GM10847 (cell line): Measurements from ENCODE around the gene NPIPB6.
"Not testable (repeated sequence)": the region's sequence is repeated elsewhere in the genome, so short reads cannot be mapped to it uniquely, and the experiment has no call there.

Source experiments
- POLR2A ChIP-seq: IDR thresholded peaks from 2 replicates; pipeline ENCODE4 v1.6.1; 2011; ENCODE audit not compliant: insufficient read length; ENCODE audit errors: extremely low read depth

NPIPB6 gene

DNA sequence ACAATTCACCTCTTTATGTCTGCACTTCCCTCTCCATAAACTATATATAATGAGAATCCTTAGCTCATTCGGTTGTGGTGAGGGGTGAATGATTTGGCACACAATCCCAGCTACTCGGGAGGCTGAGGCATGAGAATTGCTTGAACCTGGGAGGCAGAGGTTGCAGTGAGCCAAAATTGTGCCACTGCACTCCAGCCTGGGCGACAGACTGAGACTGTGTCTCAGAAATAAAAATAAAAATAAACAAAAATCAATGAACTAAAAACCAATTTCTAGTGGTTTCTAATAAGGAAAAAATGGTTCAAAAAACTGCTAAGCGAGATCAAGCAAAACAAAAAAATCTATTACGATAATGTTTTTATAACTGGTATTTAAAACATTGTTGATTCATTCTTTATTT, at the start of gene NPIPB6:
Gene NPIPB6, minus strand, starts transcription at position 101 of the 400 bp plus-strand sequence. CDS start 686 bp downstream, outside the sequence.
- TF ChIP-seq POLR2A = not testable (repeated sequence)

DNA sequence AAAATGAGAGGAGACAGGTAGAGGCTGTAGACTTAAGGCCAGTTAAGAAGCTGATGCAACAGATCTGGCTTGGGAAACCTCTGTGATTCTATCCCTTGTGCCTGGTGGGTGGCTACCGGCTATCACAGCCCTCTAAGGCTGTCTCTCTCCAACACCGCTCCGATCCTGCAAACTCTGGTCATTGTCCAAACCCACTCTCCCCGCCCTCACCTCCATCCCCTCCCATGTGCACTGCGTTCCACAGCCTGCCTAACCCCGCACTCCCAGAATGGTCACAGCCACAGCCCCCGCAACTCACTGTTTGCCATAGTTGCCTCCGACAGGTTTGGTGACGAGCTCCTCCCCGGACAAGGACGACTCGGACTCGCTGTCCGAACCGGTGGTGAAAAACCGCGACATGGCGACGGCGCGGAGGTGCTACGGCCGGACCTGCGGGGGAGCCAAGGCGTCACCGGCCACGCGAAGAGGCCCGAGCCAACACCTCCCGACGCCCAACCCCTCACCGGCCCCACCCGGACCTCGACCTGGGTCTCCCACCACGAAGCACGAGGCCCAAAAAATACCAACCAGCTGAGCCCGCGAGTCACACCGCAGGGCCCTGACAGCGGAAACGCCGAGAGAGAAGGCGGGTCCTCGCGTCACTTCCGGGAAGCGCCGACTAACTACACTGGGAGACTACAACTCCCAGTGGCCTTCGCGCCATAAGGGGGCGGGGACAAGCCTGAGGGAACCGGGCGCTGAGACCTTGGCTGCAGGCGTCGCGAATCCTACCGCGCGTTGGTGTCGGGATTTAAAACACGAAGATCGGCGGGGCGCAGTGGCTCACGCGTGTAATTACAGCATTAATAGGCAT, 40.1 kb upstream of the NPIPB6 start, which contains the start of gene EIF3CL:
Gene EIF3CL, minus strand, starts transcription at position 622 of the 853 bp plus-strand sequence. Its CDS starts 223 bp downstream, at position 399.
- TF ChIP-seq POLR2A = not testable (repeated sequence)

DNA sequence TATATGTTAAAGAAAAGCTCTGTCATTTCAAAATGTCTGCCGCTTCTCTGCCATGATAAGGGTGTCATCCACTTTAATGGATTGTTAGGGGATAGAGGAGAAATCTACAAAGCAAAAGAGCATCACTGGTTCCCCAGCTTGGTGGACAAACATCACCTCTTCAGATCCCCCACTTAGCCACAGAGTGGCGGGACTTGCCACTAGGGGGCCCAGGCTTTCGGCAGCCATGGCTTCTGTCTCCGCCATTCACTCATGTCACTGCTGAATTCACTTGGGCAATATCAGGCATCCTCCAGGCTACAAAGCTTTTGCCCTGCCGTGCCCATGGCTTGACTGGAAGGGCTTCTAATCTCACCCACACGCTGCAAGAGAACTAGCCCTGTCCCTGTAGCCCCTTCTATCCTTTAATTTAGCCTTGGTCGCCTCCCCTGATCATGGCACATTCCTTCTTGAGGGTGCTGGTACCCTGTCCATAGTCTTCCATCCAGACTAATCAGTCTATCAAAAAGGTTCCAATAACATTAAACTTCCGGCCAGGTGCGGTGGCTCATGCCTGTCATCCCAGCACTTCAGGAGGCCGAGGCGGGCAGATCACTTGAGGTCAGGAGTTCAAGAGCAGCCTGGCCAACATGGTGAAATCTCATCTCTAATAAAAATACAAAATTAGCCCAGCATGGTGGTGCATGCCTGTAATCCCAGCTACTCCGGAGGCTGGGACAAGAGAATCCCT, 36.3 kb downstream of the NPIPB6 start:
- no peak for TF ChIP-seq POLR2A

DNA sequence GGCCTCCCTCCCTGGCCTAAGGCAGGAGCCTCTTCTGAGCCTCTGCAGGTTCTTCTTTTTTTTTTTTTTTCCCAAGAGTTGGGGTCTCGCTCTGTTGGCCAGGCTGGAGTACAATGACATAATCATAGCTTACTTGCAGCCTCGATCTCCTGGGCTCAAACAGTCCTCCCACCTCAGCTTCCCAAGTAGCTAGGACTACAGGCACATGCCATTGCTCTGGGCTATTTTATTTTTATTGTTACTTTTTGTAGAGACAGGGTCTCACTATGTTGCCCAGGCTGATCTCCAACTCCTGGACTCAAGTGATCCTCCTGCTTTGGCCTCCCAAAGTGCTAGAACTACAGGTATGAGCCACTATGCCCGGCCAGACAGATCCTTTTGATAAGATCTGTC, 38.4 kb downstream of the NPIPB6 start:
- no peak for TF ChIP-seq POLR2A

DNA sequence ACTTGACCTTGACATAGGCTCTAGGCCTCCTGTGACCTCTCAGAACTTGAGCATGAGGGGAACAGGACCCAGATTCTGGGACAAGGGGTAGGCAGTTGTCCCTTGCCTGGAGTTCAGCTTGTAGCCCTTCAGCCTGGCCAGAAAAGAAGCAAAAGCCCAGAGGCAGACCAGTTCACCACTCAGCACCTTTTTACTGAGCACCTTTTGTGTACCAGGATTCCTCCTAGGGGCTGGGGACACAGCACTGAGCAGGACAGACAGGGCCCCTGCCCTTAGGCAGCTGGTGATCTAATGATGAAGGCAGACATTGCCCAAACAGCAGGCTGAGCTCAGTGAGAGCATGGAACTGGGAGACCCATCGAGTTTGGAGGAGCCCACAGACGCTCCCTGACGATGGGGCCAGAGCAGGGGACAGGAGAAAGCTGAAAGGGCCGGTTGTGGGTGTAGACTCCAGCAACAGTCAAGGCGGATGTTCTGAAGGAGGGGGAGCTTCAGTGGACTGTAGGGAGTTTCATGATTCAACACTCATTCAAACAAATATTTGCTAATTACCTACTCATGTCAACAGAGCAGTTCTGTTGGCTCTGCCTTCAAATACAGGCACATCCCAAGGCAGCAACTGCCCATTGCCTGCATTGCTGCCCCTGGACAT, 38.9 kb downstream of the NPIPB6 start:
- no peak for TF ChIP-seq POLR2A

DNA sequence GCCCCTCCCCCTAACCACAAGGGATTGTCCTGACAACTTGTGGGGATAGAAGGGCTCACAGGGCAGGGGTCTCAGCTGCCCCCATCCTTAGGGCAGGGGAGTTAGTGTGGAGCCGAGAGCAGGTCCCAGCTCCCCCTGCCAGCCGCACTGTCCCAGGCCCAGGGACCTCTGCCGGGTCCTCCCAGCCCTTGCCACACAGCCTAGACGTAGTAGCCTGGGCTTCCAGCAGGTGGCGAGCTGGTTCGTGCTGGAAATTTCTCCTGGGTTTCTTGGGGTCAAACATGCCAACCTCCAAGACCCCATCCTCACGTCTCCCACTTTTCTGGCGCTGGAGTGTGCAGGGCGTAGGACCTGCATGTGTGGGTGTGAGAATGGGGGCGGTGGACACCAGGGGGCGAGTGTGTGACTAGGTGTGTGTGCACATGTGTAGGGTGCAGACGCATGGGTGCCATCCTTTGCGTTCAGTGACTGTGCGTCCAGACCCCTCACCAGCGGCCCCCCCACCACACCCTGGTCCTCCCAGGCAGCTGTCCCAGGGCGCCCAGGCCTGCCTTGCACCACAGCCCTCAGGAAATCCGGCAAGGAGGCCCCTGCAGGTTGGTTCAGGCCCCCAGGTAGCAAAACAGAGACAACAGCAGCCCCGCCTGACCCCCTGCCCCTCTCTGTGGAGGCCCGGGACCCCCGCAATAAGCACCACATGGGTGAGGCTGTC, 41.5 kb downstream of the NPIPB6 start:
- TF ChIP-seq POLR2A = no peak

DNA sequence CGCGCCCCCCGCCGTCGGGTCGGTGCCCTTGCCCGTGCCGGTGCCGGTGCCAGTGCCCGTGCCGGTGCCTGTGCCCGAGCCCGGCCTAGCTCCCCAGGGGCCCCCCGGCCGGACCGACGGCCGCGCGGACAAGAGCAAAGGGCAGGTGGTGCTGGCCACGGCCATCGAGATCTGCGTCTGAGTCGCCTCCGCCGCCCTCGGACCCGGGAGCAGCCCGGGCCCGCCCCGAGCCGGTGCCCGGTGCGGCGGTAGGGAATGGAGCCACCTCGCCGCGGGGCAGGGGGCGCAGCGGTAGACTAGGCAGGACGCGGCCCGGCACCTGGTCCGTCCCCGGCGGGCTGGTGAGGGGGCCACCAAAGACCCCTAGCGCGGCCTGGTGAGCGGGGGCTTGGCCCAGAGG, 42.6 kb downstream of the NPIPB6 start:
- no peak for TF ChIP-seq POLR2A

DNA sequence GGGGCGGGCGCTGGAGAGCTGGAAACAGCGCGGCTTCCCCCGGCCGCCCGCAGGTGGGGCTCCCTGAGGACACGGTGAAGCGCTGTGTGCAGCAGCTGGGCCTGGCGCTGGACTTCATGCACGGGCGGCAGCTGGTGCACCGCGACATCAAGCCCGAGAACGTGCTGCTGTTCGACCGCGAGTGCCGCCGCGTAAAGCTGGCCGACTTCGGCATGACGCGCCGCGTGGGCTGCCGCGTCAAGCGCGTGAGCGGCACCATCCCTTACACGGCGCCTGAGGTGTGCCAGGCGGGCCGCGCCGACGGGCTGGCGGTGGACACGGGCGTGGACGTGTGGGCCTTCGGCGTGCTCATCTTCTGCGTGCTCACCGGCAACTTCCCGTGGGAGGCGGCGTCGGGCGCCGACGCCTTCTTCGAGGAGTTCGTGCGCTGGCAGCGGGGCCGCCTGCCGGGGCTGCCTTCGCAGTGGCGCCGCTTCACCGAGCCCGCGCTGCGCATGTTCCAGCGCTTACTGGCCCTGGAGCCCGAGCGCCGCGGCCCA, 43.2 kb downstream of the NPIPB6 start:
- TF ChIP-seq POLR2A = no peak

DNA sequence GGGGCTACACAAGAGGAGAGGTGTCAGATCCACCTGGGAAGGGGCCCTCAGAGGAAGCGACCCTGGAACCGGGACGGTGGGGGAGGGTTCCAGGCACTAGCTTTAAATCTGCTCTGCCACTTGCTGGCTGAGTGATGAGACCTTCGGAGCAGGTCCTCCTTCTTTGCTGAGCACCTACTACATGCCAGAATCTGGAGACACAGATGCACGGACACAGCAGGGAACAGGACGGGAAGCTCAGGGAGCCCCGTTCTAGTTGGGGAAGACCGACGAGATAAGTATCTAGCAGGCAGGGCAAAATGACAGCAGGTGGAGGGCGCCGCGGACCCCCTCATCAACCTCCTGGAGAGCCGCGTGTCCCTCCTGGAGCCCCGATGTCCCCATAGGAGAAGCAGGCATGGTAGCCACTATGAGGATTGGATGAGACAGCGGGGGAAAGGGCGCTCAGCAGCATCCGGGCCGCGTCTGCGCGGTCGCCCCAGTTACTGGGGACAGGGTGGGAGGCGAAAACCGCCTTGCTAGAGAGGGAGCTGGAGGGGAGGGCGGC, 43.8 kb downstream of the NPIPB6 start:
- TF ChIP-seq POLR2A = no peak

DNA sequence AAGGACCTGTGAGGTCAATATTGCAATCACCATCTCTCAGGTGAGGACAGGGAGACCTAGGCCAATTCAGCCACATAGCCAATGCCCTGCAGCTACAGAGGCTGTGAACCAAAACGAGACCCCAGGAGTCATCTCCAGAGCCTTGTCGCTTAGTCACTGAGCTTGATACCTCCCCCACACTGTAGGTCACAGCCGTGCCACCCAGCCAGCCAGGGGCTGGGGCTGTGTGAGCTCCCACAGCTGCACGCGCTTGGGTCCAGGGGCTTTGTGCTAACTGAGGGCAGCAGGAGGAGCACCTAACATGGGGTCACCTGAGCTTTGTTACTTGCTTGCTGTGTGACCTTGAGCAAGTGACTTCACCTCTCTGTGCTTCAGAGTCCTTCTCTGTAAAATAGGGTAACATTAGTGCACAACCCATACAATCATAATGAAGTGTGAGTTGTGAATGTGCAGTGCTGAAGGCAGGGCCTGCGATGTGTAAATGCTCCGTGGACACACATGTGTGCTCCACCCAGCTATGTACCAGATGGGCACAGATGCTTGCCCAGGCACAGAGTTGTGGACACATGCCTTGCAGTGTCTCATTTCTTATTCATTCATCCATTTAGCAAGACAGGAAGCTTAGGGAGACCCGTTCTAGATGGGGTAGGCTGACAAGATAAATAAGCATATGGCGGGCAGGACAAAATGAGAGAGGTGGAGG, 45.1 kb downstream of the NPIPB6 start:
- no peak for TF ChIP-seq POLR2A

DNA sequence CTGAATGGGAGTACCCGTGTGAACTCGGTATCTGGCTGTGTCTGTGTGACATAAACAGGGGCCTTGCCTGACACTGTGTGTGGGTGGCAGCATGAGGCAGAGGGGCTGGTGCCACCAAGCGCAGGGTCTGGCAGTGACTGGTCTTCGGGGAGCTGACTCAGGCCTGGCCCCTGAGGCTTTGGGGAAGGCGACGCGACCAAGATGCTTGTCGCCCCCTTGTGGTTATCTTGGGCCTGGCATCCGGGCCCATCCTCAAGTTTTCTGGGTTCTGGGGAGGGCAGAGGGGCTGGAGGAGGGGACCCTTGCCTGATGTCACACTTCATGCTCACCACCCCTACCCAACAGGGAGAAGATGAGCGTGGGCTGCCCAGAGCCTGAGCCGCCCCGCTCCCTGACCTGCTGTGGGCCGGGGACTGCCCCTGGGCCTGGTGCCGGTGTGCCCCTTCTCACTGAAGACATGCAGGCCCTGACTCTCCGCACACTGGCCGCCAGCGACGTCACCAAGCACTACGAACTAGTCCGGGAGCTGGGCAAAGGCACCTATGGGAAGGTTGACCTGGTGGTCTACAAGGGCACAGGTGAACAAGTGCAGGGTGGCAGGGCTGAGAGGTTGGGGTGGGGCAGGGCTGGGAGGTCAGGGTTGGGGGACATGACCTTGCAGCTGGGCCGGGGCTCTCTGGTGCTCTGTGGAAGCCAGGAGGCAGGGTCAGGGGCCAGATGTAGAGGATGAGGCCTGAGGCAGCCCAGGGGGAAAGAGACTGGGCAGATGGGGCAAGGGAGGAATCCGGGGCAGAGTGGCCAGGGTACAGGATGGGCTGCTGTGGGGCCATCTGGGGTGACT, 46.0 kb downstream of the NPIPB6 start:
- TF ChIP-seq POLR2A = no peak

DNA sequence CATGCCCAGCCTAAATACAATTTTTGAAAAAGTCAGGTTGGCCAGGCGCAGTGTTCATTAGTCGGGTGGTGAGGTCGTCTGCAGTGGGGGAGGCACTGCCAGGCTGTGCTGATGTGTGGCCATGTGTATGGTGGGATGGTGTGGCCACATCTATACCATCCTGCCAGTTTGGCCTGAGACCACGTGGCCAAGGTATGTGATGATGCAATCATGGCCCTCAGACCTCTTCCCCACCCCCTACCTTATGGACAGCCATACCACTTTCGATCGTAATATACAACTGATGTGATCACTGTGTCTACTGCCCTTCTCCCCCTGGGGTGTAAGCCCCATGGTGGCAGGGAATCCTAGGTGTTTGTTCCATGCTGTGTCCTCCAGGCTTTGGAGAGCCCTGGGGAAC, 47.3 kb downstream of the NPIPB6 start:
- no peak for TF ChIP-seq POLR2A

DNA sequence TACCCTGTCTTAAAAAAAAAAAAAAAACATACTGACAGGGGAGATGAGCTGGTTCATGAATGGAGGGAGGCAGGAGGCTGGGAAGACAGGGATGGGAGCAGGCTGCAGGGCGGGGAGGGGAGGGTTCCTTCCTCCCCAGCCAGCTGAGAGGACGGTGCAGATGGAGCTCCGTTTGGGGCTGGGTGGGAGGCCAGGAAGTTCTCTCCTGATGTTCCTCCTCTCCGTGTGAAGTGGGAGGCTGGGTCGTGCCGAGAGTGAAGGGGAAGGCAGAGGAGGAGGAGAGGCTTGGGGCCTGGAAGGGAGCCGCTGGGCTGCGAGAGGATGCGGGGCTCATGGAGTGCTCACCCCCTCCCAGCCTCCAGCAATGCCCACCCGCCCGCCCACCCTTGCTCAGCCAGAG, 49.7 kb downstream of the NPIPB6 start:
- no peak for TF ChIP-seq POLR2A
